Endothelial cell of umbilical vein (primary cell): ENCODE data around the gene FAM81A. TPM values are rescaled to one million over a fixed set of nuclear protein-coding genes. Genes with fewer than 3 reads are reported as not detected.

Source experiments
- BruUV-seq: library from RNA; stranded (reverse); fragments of 400-500 nt; replicated peaks from 2 replicates; lab custom pipeline; 2021; lab: Mats Ljungman, UMichigan
- CTCF ChIA-PET: fragments of 300-600, 350-600 bp; sonication (Branson Sonifier 250); formaldehyde crosslinking; loops from one replicate; lab custom pipeline; 2021; ENCODE audit warnings: antibody characterized with exemption, inconsistent platforms; lab: Charles Lee
- POLR2A ChIA-PET: fragments of 300-600, 350-600 bp; sonication (Branson Sonifier 250); formaldehyde crosslinking; loops from one replicate; lab custom pipeline; 2021; ENCODE audit warnings: antibody characterized with exemption, inconsistent platforms; lab: Charles Lee
- DNase-seq: peaks from one replicate; pipeline ENCODE4 v3.0.0-alpha.2; 2011; ENCODE audit warnings: low read depth, low spot score
- FAIRE-seq: peaks from 2 replicates; lab custom pipeline; 2011; peaks lifted over from hg19 to GRCh38; lab: Jason Lieb, UNC
- H2AFZ ChIP-seq: 2 replicates; pipeline ENCODE4 v1.6.0; 2012; ENCODE audit warnings: low read depth, low read length, control low read depth, inconsistent platforms
- H3K27ac ChIP-seq: 2 replicates; pipeline ENCODE4 v1.5.1; 2011; ENCODE audit warnings: low read depth, mild to moderate bottlenecking, control low read depth, low read length, moderate library complexity; ENCODE audit not compliant: insufficient read depth
- H3K27me3 ChIP-seq, 2 experiments: 2 replicates each; pipeline versions ENCODE4 v1.6.0 to v1.6.1; 2011; ENCODE audit warnings: low read length in 2 of 2, mixed read lengths in 1 of 2; ENCODE audit not compliant: control insufficient read depth in 2 of 2, insufficient read depth in 2 of 2
- H3K36me3 ChIP-seq, 2 experiments: 2 replicates in 1 of 2; 3 replicates in 1 of 2; pipeline ENCODE4 v1.5.1; 2011; ENCODE audit warnings: low read length in 2 of 2, mild to moderate bottlenecking in 1 of 2, moderate library complexity in 1 of 2; ENCODE audit not compliant: control insufficient read depth in 2 of 2, insufficient read depth in 2 of 2; ENCODE audit errors: extremely low read depth in 1 of 2
- H3K4me1 ChIP-seq: 3 replicates; pipeline ENCODE4 v1.5.1; 2011; ENCODE audit warnings: mild to moderate bottlenecking, low read length; ENCODE audit not compliant: control insufficient read depth, insufficient read depth; ENCODE audit errors: extremely low read depth
- H3K4me2 ChIP-seq: 2 replicates; pipeline ENCODE4 v1.6.1; 2011; ENCODE audit warnings: low read length, control low read depth, mixed read lengths; ENCODE audit not compliant: insufficient read depth
- H3K4me3 ChIP-seq, 3 experiments: fragments of 200-600 bp in 1 of 3; sonication (generic), shearing (Covaris generic) in 1 of 3; replicated peaks in 1 of 3; 2 replicates each; pipeline ENCODE4 v1.5.1; 2011 to 2016; ENCODE audit warnings: control low read depth in 3 of 3, low read length in 3 of 3, mild to moderate bottlenecking in 2 of 3, inconsistent platforms in 1 of 3, low read depth in 1 of 3, moderate library complexity in 1 of 3; ENCODE audit not compliant: insufficient read depth in 1 of 3
- H3K79me2 ChIP-seq: 2 replicates; pipeline ENCODE4 v1.6.0; 2012; ENCODE audit warnings: low read length, inconsistent platforms; ENCODE audit not compliant: control insufficient read depth, insufficient read depth
- H3K9ac ChIP-seq: replicated peaks from 2 replicates; pipeline ENCODE3; 2011; ENCODE audit warnings: low read length, control low read depth; ENCODE audit not compliant: insufficient read depth; ENCODE audit errors: extremely low read depth
- H3K9me1 ChIP-seq: replicated peaks from 3 replicates; pipeline ENCODE4 v1.6.0; 2011; ENCODE audit warnings: mild to moderate bottlenecking, low read length; ENCODE audit not compliant: control insufficient read depth, insufficient read depth; ENCODE audit errors: extremely low read depth
- H3K9me3 ChIP-seq: replicated peaks from 2 replicates; pipeline ENCODE4 v1.5.1; 2012; ENCODE audit warnings: low read length, inconsistent platforms; ENCODE audit not compliant: control insufficient read depth, insufficient read depth
- H4K20me1 ChIP-seq: replicated peaks from 2 replicates; pipeline ENCODE3; 2011; ENCODE audit warnings: mild to moderate bottlenecking, low read length; ENCODE audit not compliant: control insufficient read depth, insufficient read depth; ENCODE audit errors: extremely low read depth
- CTCF ChIP-seq, 2 donors: IDR thresholded peaks; 1 replicate in 1 of 2; 2 replicates in 1 of 2; pipeline ENCODE4 v1.5.1; 2011; ENCODE audit warnings: low read length in 2 of 2, mild to moderate bottlenecking in 2 of 2, moderate library complexity in 2 of 2, control low read depth in 1 of 2, inconsistent platforms in 1 of 2, low read depth in 1 of 2; ENCODE audit not compliant: insufficient read depth in 1 of 2; ENCODE audit errors: extremely low read depth in 1 of 2
- EZH2 ChIP-seq: IDR thresholded peaks from 2 replicates; pipeline ENCODE4 v1.6.1; 2012; ENCODE audit warnings: borderline replicate concordance, low read depth, mild to moderate bottlenecking, moderate library complexity, low read length, inconsistent platforms; ENCODE audit not compliant: severe bottlenecking
- FOS ChIP-seq: IDR thresholded peaks from 2 replicates; pipeline ENCODE4 v1.6.1; 2011; ENCODE audit warnings: mild to moderate bottlenecking, low read length, moderate library complexity, borderline replicate concordance; ENCODE audit not compliant: insufficient read depth
- GATA2 ChIP-seq: IDR thresholded peaks from 2 replicates; pipeline ENCODE4 v1.7.0; 2011; ENCODE audit warnings: low read depth, mild to moderate bottlenecking, moderate library complexity, mixed read lengths, low read length; ENCODE audit not compliant: insufficient read length, insufficient read depth
- JUN ChIP-seq: IDR thresholded peaks from 2 replicates; pipeline ENCODE4 v1.6.1; 2011; ENCODE audit warnings: borderline replicate concordance, low read depth; ENCODE audit not compliant: insufficient read length, insufficient read depth
- MYC ChIP-seq: IDR thresholded peaks from one replicate; pipeline ENCODE4 v1.6.1; 2011; ENCODE audit warnings: mild to moderate bottlenecking, low read depth, low read length
- POLR2A ChIP-seq: IDR thresholded peaks from 2 replicates; pipeline ENCODE4 v1.6.1; 2012; ENCODE audit warnings: low read depth, mild to moderate bottlenecking, control low read depth, low read length
- POLR2AphosphoS5 ChIP-seq: IDR thresholded peaks from 2 replicates; pipeline ENCODE4 v1.6.1; 2012; ENCODE audit warnings: low read depth, mild to moderate bottlenecking, control low read depth, low read length, moderate library complexity; ENCODE audit not compliant: insufficient read depth
- dilution Hi-C: fragments of 300-500 bp; cut with MboI; formaldehyde crosslinking; loops from one replicate; pipeline ENCODE4 v1.15.0; 2019; ENCODE audit warnings: low sequenced_read_pairs; ENCODE audit not compliant: extremely low pct_ligation_motif_present
- intact Hi-C: fragments of 100-400 bp; cut with micrococcal nuclease; formaldehyde crosslinking; loops from one replicate; pipeline ENCODE4 v1.10.0; 2022
- polyA plus RNA-seq, 4 experiments: library from polyadenylated mRNA; depleted of rRNA in 3 of 4; stranded (reverse) in 3 of 4; unstranded in 1 of 4; fragments of >200 nt; gene quantifications; 2 replicates each; pipeline versions ENCODE4 v1.2.1 to v1.2.3, GENCODE V29; 2011 to 2012; ENCODE audit warnings: missing spikeins in 1 of 4
- total RNA-seq: library from RNA; stranded (reverse); gene quantifications from 2 replicates; pipeline ENCODE4 v1.2.3, GENCODE V29; 2021
- TF ChIP-seq, protein P1 (sequence below): IDR thresholded peaks from 2 replicates; pipeline ENCODE4 v1.6.1; 2011; ENCODE audit not compliant: insufficient read depth, insufficient read length

The FAM81A gene
- total and polyA plus RNA-seq, 2 donors (not counting 3 experiments of a cell fraction or from before 2014, with no cell fraction given) = 0.28 to 1.2 TPM

DNA sequence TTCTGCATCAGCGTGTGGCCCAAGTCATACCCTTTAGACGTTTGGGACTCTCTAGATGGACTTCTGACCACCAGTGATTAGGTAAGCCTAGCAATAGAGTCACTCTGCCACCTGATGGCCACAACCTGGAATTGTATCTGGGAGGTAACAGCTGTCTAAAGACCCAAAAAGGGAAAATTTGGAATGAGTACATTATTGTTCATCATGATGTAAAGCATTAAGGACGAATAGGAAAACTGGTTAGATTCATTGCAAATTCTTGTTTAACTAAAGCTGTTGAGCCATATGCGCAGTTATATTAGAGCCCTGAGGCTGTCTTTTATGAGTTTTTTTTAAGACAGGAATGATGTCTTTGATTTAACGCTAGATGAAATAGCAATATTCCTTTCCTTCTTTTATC, 63.6 kb downstream of the FAM81A start:
- intact Hi-C loops (loop anchor here (10.0 kb wide), 1 partner anchor 727 kb away; the partner anchor contains the start of gene MINDY2), dilution Hi-C loops (no loop called here)
- no peak overlapping the region for H3K4me3 ChIP-seq
- FAIRE-seq (peak; percentile 86), DNase-seq (peak; percentile 72)
- H3K79me2 ChIP-seq = no peaks in the 10 kb centered on the region
- H3K36me3 ChIP-seq = no peaks in the 10 kb centered on the region
- TF ChIP-seq CTCF (IDR thresholded peaks at IDR 0.05; ENCODE audit: extremely low read depth in 1 of 2, insufficient read depth in 1 of 2, low read depth in 1 of 2, low read length in 2 of 2) (peak; percentile 54 to 66), FOS (no peak)
- CTCF ChIA-PET = interaction anchor here (0.5 to 5.7 kb wide), 31 partner anchors 10 to 1431 kb away, joined by 3 to 50 read pairs (median 4); partner anchors contain the start of gene RNF111
- no peak overlapping the region for H2AFZ ChIP-seq
- POLR2A ChIA-PET = no interaction called here
- H3K27ac ChIP-seq = no peak overlapping the region
- no peaks in the 10 kb centered on the region for H3K9me3 ChIP-seq
- peaks cover 4 to 6% of the 10 kb centered on the region in 2 experiments for H3K27me3 ChIP-seq
- no peaks in the 10 kb centered on the region for H3K9me1 ChIP-seq
- H4K20me1 ChIP-seq = no peaks in the 10 kb centered on the region
- no peaks in the 10 kb centered on the region for H3K4me1 ChIP-seq
- H3K4me2 ChIP-seq = no peak overlapping the region
- BruUV-seq = no TSS peak
- no peak overlapping the region for H3K9ac ChIP-seq

GRCh38 chr15:59515190-59515589, 77.2 kb downstream of the FAM81A start:
- Histone ChIP-seq H3K4me3 (no peak overlapping the region), H3K4me2 (no peak overlapping the region), H3K9me3 (no peaks in the 10 kb centered on the region), H3K79me2 (no peaks in the 10 kb centered on the region), H3K9ac (no peak overlapping the region), H3K27me3 (peaks cover 0 to 2% of the 10 kb centered on the region in 2 experiments), H3K4me1 (no peaks in the 10 kb centered on the region), H3K9me1 (no peaks in the 10 kb centered on the region), H4K20me1 (no peaks in the 10 kb centered on the region), H3K36me3 (no peaks in the 10 kb centered on the region), H3K27ac (no peak overlapping the region), H2AFZ (no peak overlapping the region)
- POLR2A ChIA-PET = no interaction called here
- intact Hi-C loops = no loop called here
- CTCF ChIA-PET = interaction anchor here (0.8 to 5.0 kb wide), 7 partner anchors 8 to 1294 kb away, joined by 3 to 35 read pairs (median 5); no protein-coding TSS in a partner anchor
- DNase-seq (no peak), FAIRE-seq (no peak)
- BruUV-seq = no TSS peak
- dilution Hi-C loops = no loop called here
- TF ChIP-seq POLR2A (no peak), MYC (no peak), POLR2AphosphoS5 (no peak), JUN (no peak), EZH2 (no peak), GATA2 (no peak), CTCF (IDR thresholded peaks at IDR 0.05; ENCODE audit: extremely low read depth in 1 of 2, insufficient read depth in 1 of 2, low read depth in 1 of 2, low read length in 2 of 2) (no peak), FOS (no peak)
- TF ChIP-seq, protein P1, sequence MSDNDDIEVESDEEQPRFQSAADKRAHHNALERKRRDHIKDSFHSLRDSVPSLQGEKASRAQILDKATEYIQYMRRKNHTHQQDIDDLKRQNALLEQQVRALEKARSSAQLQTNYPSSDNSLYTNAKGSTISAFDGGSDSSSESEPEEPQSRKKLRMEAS = no peak
